Neuron (in vitro differentiated cells): ENCODE results near the gene TBC1D16.

Experiments used
- H2AFZ ChIP-seq: one replicate; pipeline ENCODE4 v1.6.1; 2013; ENCODE audit warnings: low read depth, mild to moderate bottlenecking, inconsistent platforms, low read length, moderate library complexity
- H3K27me3 ChIP-seq: one replicate; pipeline ENCODE4 v1.6.1; 2013; ENCODE audit warnings: low read length; ENCODE audit not compliant: insufficient read depth
- H3K36me3 ChIP-seq: one replicate; pipeline ENCODE4 v1.6.1; 2013; ENCODE audit warnings: low read length; ENCODE audit not compliant: insufficient read depth
- H3K4me1 ChIP-seq: one replicate; pipeline ENCODE4 v1.6.1; 2013; ENCODE audit warnings: low read length; ENCODE audit not compliant: insufficient read depth
- H3K4me3 ChIP-seq: 2 replicates; pipeline ENCODE4 v1.5.1; 2013; ENCODE audit warnings: mild to moderate bottlenecking, low read length, moderate library complexity
- H3K9me3 ChIP-seq: one replicate; pipeline ENCODE4 v1.6.1; 2013; ENCODE audit warnings: low read length

Gene TBC1D16

DNA sequence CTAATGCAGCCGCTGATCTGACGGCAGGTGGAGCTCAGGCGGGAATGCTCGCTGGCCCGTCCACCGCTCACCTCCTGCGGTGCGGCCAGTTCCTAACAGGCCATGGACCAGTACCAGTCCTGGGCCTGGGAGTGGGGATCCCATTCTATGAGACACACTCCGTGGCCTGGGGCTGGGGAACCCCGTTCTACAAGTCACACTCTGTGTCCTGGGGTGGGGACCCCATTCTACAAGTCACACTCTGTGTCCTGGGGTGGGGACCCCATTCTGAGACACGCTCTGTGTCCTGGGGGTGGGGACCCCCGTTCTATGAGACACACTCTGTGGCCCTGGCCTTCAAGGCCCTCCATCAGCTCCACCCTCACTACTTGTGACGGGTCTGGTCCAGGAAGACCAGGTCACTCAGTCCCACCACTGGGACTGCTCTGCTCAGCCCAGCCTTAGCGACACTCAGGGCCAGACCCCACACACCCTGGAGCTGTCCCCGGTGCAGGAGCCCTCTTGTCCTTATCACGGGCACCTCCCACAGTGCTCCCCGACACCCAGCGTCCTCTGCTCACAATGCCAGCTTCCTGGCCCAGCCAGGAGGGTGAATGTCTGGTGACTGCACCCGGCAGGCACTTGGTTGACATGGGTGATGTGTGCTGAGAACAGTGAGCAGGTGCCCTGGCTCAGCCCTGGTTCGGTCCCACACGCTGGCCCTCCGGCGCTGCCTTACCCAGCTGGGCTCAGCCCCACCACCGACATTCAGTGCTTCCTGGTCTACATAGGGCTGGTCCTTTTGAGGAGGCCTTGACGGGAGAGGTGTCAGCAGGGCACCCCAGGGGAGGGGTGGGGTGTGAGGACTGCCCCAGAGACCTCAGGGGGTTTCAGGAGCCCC lies 89.1 kb downstream of the TBC1D16 start:
- H3K4me3 ChIP-seq: no peak overlapping the region
- peaks cover 29% of the 10 kb centered on the region for H3K4me1 ChIP-seq
- H3K27me3 ChIP-seq: no peaks in the 10 kb centered on the region
- H2AFZ ChIP-seq: no peak overlapping the region
- peaks cover 64% of the 10 kb centered on the region for H3K36me3 ChIP-seq
- H3K9me3 ChIP-seq: no peaks in the 10 kb centered on the region

DNA sequence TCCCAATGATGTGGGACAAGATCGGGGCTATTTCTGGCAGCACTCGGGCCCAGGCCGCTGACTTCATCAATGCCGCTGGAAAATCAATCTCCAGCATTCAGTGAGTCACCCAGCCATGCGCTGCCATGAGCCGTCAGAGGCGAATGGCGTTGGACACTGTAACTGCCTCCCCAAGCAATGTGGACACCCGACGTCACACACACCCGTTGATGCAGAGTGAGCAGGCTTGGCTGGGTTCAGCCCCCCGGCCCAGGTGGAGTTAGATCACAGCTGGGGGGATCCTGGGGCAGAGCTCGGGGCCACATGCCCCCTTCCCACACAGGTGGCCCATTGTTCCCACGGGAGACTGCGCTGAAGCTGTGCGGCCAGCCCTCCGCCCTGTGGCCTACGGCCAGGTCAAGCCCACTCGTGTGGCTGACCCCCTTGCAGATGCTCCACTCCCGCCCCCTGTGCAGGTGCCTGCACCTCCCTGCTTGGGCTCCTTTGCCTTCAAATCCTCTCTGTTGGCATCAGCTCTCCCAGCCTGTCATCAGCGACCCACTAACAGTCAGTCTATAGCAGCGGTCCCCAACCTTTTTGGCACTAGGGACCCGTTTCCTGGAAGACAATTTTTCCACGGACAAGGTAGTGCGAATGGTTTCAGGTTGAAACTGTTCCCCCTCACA lies 89.9 kb downstream of the TBC1D16 start:
- H3K36me3 ChIP-seq: peaks cover 72% of the 10 kb centered on the region
- no peaks in the 10 kb centered on the region for H3K27me3 ChIP-seq
- H3K4me1 ChIP-seq: peaks cover 21% of the 10 kb centered on the region
- no peak overlapping the region for H2AFZ ChIP-seq
- no peaks in the 10 kb centered on the region for H3K9me3 ChIP-seq
- H3K4me3 ChIP-seq: no peak overlapping the region

DNA sequence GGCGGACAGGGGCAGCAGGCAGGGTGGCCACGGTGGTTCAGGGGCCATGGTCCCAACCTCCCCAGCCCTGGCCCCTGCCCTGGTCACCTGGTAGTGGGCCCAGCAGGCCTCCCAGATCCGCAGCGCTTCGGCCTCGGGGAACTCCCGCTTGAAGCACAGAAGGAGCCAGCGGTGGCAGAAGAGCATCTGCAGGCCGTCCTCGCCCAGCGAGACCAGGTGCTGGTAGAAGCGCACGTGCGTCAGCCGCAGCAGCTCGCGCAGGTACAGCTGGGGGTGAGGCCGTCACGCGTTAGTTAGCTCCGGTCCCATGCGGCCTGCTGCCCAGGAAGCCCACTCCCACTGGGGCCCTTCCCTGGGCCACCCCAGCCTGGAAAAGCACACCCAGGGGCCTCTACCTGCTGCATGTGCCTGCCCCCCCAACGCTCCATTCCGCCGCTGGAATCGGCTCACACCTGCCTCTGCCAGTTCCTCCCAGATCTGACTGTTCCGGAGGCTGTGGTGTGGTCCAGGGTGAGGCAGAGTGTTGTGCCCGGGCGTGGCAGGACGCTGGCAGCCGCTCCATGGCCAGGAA lies 90.8 kb downstream of the TBC1D16 start:
- Histone ChIP-seq H3K36me3 (peaks cover 80% of the 10 kb centered on the region), H3K9me3 (no peaks in the 10 kb centered on the region), H3K27me3 (no peaks in the 10 kb centered on the region), H3K4me3 (no peak overlapping the region), H3K4me1 (peaks cover 13% of the 10 kb centered on the region), H2AFZ (no peak overlapping the region)

DNA sequence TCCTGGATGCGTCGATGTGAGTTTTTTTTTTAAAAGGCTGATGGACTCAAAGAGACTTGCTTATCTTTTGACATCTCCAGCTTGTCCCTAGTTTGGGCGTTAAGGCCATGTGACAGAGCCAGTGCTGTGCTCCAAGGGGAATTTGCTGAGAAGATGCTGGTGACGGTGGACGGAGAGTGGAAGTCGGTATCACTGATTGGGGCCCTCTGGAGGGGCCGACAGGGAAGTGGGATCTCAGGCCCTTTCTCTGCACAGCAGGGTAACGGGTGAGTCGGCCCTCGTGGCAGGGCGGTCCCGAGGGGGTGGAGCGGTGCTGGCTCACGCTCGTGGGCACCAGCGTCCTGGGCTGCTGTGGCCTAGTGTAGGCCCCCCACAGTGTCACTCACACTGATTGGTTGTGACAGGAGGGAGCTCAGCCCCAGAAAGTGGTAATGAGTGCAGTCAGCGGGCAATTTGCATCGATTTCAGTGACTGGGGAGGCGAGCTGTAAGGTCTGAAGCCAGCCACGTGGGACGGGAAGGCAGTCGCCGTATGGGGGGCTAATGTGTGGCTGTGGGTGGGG lies 91.3 kb downstream of the TBC1D16 start:
- no peak overlapping the region for H3K4me3 ChIP-seq
- H3K9me3 ChIP-seq: no peaks in the 10 kb centered on the region
- peaks cover 7% of the 10 kb centered on the region for H3K4me1 ChIP-seq
- H2AFZ ChIP-seq: no peak overlapping the region
- H3K36me3 ChIP-seq: peaks cover 86% of the 10 kb centered on the region
- H3K27me3 ChIP-seq: no peaks in the 10 kb centered on the region

DNA sequence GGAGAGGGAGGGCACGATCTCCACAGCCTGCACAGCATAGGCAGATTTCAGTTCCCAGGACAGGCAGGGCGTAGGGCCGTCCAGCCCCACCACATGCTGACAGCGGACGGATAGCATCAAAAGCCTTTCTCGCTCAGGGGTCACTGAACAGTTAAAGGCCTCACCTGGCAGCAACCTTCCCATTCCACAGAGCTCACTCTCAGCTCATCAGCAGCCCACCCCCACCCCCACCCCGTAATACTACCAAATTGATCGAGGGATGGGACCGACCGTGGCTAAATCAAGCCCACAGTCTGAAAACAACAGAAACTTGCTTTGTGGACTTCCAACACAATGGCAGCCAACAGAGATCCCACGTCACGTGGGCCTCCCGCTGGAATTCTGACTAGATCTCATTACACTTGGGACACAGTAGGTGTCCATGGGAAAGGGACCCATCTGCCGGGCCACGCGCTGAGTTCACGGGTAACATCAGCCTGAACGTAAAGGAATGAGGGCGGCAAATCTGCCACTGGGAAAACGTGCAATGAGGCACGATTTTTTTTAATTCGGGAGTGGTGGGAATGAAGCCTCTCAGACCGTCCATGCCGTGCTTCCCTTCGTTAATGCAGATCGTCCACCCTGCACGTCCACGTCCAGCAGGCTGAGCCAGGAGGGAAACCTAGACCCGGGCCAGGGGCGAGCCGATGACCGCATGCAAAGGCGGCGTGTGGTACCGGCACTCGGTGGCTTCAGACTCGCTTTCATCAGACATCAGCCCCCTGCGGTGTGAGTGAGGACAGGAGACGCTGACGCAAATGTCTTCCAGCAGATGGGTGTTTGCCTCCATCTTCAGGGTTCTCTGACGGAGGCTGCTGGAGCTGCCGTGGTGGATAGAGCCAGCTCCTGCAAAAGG lies 92.1 kb downstream of the TBC1D16 start:
- no peaks in the 10 kb centered on the region for H3K4me1 ChIP-seq
- H2AFZ ChIP-seq: no peak overlapping the region
- no peaks in the 10 kb centered on the region for H3K27me3 ChIP-seq
- no peaks in the 10 kb centered on the region for H3K9me3 ChIP-seq
- H3K4me3 ChIP-seq: no peak overlapping the region
- H3K36me3 ChIP-seq: peaks cover 92% of the 10 kb centered on the region

DNA sequence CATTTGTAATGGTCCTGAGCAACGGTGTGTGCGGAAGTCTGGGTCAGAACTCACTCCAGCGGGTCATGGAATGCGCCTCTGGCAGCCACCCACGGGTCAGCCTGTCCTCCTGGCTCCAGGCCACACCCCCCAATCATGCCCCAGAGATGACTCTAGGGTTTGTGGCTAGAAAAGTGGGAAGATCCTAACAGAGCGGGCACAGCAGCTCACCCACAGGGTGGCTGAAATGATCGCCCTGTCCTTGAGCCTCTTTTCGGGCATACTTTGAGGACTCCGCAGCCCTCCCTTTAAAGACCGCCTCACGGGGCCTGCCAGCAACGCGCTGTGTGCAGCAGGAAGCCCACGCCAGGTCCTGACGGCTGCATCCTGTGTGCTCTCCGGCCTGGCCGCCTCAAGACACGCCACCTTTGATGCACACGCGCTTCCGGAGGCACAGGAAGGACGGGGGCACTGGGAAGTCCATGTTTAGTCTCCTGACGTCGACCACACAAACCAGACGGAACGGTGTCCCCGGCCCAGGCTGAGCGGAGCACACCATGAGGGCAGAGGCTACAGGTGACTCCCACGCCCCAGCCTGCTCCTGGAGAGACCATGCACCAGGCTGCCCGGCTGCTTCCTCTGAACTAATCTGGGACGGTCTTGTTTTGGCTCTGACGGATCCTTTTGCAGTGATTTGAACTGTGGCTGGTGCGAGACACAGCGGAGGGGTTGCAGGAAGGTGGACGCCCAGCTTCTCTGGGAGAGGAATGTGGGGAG lies 92.9 kb downstream of the TBC1D16 start:
- H3K36me3 ChIP-seq: peaks cover 89% of the 10 kb centered on the region

DNA sequence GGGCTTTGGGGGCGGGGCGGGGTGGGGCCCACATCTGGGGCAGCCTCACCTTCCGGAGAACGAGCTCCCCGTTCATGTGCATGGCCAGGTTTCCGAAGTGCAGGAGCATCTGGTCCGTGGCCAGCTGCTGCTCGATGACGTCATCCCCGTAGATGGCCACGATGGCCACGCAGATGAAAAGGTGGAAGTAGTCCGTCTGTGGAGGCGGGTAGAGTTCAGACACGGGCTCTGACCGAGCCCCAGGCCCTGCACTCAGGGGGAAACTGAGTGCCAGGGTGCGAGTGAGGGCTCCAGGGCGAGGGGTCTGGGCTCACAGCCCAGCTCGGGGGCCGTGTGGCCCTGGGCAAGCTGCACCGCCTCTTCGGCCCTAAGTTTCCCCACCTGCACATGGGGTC lies 93.7 kb downstream of the TBC1D16 start:
- Histone ChIP-seq H3K27me3 (no peaks in the 10 kb centered on the region), H3K36me3 (peaks cover 82% of the 10 kb centered on the region), H3K4me3 (no peak overlapping the region)

More for the DNA sequence above, 92.9 kb downstream of the TBC1D16 start:
- H3K4me3 ChIP-seq: no peak overlapping the region
- no peaks in the 10 kb centered on the region for H3K4me1 ChIP-seq
- H3K9me3 ChIP-seq: no peaks in the 10 kb centered on the region
- H2AFZ ChIP-seq: no peak overlapping the region
- H3K27me3 ChIP-seq: no peaks in the 10 kb centered on the region

DNA sequence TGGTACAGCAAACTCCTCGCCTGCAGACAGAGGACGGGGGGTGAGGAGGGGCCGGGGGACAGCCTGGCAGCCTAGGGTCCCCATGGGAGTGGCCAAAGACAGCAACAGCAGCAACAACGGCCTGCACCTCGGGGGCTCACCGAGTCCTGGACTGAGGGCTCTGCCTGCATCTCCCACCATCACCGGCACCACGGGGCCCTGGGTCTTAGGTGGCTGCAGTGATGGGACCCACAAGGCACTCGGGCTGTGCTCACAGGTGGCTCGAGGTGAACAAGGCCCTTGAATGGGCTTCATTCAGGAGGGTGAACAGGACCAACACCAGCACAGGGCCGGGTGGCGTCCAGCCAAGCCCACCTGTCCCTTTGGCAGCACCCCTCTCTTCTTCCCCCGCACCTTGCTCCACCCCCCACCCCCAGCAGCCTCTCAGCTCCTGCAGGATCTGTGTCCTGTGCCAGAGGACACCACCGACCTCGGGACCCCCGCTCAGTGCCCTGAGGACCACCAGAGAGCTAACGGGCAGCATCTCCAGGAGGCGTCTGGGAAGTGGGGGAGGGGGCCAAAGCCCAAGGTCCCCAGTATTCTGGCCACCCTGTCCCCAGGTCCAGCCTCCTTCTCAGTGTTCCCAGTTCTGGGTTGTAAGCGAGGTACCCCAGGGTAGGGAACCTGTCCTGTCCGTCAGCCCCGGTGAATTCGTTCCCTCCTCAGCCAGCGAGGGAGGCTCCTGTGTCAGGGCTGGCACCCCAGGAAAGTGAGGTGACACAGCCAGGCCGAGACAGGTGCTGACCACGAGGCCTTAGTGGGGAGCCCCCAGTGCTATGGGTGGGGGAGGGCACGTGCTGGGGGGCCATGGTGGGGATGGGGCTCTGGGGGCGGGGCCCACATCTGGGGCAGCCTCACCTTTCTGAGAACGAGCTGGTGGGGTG lies 94.3 kb downstream of the TBC1D16 start:
- Histone ChIP-seq H3K9me3 (no peaks in the 10 kb centered on the region), H3K27me3 (no peaks in the 10 kb centered on the region), H3K36me3 (peaks cover 75% of the 10 kb centered on the region), H3K4me3 (no peak overlapping the region), H2AFZ (no peak overlapping the region), H3K4me1 (peaks cover 5% of the 10 kb centered on the region)

More for the DNA sequence above, 93.7 kb downstream of the TBC1D16 start:
- Histone ChIP-seq H3K9me3 (no peaks in the 10 kb centered on the region), H3K4me1 (peaks cover 5% of the 10 kb centered on the region), H2AFZ (no peak overlapping the region)

DNA sequence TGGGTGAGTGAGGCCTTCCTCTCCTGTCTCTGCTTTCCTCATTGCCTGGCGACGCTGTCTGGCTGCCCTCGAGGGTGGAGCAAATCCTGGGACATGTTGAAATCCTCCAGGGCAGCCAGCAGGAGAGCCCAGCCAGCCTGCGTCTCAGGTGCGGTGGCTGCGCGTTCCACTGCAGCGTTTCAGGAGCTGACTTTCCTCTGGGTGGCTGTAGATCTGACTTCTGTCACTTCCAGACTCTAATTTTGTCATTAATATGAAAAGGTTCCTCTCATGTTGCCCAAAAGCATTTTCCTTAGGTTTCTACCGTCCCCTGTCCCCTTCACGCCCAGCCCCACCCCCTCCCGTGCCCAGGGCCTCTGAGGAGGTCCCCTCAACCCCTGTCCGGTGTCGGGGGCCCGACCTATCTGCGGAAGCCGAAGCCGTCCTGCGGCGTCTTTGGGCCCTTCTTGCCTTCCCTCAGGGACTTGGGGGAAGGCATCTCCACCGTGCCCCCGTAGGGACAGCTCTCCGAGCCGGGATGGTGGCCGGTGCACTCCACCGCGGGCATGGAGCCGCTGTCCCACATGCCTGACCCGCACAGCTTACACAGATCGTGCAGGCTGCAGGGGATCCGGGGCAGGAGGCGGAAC lies 95.1 kb downstream of the TBC1D16 start:
- Histone ChIP-seq H3K36me3 (peaks cover 69% of the 10 kb centered on the region), H2AFZ (no peak overlapping the region), H3K4me3 (no peak overlapping the region), H3K27me3 (no peaks in the 10 kb centered on the region), H3K4me1 (peaks cover 5% of the 10 kb centered on the region), H3K9me3 (no peaks in the 10 kb centered on the region)

DNA sequence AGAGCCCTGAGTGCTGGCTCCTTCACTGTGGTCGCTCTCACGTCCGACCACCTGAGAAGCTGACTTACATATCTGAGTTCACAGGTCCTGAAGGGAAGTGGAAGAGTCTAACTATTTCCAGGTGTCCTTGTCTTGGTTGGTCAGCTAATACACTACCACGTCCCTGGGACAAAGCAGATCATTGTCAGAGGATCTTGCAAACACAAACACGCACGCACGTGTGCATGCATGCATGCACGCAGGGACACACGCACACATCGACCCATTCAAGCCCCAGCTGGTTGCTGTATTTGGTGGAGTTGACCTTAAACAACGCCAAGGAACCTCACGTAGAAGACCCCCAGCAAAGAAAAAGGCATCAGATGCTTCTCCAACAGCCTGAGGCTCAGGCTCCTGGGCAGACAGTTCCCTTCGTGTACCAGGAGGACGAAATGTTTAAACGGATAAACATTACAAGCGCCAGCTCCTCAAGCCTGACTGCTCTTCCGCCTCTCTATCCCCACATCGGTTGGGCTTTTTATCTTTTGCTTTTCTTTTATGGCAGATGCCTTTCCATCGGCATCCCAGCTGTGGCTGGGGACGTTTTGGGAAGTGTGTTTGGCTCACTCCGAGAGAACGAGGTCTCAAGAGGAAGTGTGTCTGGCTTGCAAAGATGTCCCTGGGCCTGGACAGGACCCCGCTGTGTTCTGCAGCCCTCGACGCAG lies 95.8 kb downstream of the TBC1D16 start:
- Histone ChIP-seq H3K4me1 (peaks cover 5% of the 10 kb centered on the region), H3K27me3 (no peaks in the 10 kb centered on the region), H2AFZ (no peak overlapping the region), H3K36me3 (peaks cover 62% of the 10 kb centered on the region), H3K9me3 (no peaks in the 10 kb centered on the region), H3K4me3 (no peak overlapping the region)
